ENCODE measurements around the gene AKR1C1.
"Not testable (repeated sequence)": the region's sequence is repeated elsewhere in the genome, so short reads cannot be mapped to it uniquely, and the experiment has no call there.

The AKR1C1 gene

GRCh38 chr10:4947635-4948596 is 15.3 kb upstream of the AKR1C1 start:
- no peak for DNase-seq

GRCh38 chr10:4951512-4952162 is 11.6 kb upstream of the AKR1C1 start:
- not testable (repeated sequence) for DNase-seq

DNA sequence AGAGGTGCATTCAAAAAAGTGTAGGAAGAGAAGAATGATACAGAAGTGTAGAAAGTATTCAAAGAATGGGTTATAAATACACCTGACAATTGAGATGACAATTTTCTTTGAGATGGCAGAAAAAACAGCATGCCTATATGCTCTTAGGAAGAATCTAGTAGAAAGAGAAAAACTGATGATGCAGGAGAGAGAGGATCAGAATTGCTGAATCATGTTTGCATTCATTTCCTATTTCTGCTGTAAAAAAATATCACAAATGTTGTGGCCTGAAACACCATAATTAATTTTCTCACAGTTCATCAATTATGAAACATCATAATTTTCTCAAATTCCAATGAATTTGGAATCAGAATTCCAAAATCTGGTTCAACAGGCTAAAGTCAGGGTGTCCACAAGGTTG is 9.8 kb upstream of the AKR1C1 start:
- DNase-seq: no peak

DNA sequence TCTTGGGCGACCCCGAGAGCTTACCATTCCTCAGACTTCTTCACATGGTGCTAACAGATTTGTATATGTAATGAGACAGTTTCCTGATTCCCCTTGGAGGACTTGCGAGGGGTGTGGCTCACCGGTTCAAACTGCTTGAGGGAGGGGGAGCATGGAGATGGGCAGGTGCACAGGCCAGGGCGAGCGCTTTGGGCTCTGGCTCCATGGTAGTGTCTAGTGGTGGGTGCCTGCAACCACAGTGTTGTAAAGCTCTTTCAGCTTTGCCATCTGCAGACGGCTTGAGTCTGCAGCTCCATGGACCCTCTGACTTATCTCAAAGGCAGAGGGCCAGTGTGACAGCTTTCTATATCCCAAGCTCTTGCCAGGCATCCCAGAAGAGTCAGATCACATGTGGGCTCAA is 7.1 kb upstream of the AKR1C1 start:
- not testable (repeated sequence) for DNase-seq

DNA sequence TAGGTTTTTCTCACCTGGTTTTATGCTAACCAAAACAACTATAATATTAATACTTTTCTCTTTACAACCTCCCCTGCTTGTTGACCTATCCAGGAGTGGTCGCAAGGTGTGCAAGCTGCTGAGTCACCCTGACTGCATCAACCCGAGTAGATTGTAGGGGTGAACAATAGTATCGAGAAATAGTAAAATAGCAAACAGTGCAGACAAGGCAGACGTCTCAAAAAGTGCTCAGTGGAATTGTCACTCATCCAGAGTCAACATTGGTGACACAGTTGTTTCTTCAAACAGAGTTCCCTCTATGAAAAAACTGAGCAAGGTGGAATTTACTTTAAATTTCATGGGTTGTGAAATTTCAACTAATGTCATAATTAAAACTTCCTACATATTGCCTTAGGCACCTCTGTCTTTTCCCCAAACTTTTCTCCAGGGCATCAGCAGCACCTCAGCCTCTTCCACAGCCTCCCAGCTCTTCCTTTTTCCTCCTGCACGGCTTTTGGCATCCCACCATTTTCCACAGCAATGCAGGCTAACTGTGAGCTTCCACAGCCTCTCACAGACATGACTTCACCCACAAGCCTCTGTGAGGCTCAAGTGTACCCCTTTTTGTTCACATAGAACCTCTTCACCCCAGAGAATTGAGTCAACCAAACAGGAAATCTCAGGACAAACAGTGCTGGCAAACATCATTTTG is 6.1 kb upstream of the AKR1C1 start:
- not testable (repeated sequence) for DNase-seq

DNA sequence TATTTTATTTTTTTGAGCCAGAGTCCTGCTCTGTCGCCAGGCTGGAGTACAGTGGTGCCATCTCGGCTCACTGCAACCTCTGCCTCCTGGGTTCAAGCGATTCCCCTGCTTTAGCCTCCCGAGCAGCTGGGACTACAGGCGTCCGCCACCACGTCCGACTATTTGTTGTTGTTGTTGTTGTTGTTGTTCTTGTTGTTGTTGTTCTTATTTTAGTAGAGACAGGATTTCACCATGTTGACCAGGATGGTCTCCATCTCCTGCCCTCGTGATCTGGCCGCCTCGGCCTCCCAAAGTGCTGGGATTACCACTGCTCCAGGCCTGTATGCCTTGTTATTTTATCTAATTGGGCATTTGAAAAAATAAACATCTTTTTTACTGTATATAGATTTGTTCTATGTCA is 1.7 kb upstream of the AKR1C1 start:
- DNase-seq: not testable (repeated sequence)

GRCh38 chr10:4962308-4962707 is 907 bp upstream of the AKR1C1 start:
- DNase-seq: not testable (repeated sequence)

DNA sequence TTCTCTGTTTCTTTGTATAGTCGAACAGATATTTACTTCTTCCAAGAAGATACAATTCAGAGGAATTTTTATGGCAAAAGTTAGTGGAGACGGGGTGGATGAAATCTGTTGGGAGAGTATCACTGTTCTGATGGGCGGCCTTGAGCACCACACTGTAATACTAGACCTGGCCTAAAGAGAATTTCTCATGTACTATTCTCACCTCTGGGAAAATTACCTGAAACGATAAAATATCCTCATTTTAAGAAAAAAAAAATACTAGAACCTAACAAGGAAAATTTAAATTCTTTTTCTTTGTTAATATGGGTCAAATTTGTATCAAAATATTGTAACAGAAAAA is 570 bp downstream of the AKR1C1 start:
- DNase-seq: not testable (repeated sequence)

DNA sequence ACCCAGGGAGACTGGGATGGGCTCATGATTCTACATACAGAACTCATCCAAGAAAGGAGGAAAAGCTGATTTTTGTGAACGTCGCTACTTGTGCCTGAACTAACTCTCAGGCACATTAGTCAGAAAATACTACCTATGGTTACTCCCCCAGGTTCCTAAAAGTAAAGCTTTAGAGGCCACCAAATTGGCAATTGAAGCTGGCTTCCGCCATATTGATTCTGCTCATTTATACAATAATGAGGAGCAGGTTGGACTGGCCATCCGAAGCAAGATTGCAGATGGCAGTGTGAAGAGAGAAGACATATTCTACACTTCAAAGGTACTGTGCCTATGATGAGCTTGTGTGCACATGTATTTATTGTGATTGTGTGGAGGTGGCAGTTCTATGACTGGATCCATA is 2.5 kb downstream of the AKR1C1 start:
- DNase-seq: not testable (repeated sequence)

DNA sequence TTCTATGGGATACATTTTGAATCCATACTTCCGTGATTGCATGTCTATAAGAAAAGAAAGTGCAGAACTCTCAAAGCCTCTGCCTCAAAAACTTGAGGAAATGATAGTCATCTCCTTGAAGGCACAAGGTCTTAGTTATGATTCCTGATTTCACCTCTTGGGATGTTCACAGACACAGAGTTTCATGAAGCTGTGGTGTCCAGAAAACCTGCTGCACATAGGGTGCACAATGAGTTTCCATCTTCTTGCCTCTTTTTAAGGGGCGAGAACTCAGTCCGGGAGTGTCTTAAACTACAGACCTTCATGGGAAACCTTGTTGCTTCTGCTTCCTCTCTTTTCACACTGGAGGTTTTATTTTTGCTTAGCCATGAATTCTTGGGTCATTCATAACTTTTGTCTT is 4.0 kb downstream of the AKR1C1 start:
- DNase-seq: not testable (repeated sequence)

DNA sequence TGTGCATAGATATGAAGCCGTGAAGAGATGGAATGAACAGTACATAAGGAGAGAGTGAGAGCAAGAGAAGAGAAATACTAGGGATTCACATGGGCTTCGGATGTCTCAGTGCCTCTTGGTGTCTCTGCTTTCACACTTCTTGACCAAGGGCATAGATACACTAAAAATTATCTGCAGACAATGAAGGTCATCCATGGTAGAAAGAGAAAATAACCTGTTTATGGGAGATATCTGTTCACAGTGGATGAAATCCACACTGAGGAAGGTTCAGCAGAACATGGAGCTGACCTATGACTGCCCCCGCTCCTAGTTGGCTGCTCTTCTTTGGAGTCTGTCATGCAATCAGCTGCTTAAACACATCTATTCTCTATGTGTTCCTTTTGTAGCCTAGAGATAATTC is 6.1 kb downstream of the AKR1C1 start:
- not testable (repeated sequence) for DNase-seq

DNA sequence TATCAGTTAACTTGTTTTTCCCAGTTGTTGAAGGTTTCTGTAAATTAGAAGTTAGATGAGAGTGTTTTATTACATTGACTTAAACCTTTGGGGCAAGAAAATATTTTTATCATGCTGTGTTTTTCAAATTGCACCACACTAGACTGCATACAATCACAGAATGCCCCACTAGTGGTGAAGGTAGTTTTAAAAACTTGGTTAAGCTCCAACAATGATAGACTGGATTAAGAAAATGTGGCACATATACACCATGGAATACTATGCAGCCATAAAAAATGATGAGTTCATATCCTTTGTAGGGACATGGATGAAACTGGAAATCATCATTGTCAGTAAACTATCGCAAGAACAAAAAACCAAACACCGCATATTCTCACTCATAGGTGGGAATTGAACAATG is 7.1 kb downstream of the AKR1C1 start:
- not testable (repeated sequence) for DNase-seq

GRCh38 chr10:4972369-4973142 is 9.3 kb downstream of the AKR1C1 start:
- DNase-seq: not testable (repeated sequence)

- not testable (repeated sequence) for DNase-seq
Measured at GRCh38 chr10:4973294-4973693, 10.1 kb downstream of the AKR1C1 start.

DNA sequence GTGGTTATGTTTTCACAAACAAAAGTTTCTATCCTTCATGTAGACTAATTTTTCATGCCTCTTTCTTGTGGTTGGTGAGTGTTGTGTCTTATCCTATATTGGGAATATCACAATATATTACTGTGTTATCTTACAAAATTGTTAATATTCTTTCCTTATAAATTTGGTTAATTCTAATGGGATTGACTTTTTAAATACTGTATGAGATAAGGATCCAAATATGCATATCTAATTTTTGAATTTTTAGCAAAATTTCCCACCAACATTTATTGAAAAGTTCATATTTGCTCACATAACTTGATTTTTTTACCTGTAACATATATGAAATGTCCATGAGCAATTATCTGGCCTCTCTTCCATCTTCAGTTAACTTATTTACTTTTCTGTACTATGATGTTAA is 11.2 kb downstream of the AKR1C1 start:
- not testable (repeated sequence) for DNase-seq

DNA sequence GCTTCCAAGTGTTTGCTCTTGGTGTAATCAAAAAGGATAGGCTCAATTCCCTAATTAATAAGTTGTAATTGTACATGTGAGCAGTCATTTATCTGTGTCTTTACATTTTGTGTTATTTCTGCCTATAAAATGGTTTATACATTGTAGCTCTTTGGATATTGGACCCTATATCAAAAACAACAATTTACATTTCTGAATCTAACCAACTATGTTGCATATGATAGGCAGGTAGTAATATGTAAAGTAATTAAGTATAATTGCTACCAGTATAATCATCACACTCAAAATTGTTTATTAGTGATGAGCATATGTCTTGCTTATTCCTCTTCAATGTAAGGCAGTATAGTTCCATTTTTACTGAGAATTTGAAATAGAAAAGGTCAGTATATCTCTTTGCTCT is 13.8 kb downstream of the AKR1C1 start:
- no peak for DNase-seq

- no peak for DNase-seq
Measured at GRCh38 chr10:4978870-4979269, 15.7 kb downstream of the AKR1C1 start.

DNA sequence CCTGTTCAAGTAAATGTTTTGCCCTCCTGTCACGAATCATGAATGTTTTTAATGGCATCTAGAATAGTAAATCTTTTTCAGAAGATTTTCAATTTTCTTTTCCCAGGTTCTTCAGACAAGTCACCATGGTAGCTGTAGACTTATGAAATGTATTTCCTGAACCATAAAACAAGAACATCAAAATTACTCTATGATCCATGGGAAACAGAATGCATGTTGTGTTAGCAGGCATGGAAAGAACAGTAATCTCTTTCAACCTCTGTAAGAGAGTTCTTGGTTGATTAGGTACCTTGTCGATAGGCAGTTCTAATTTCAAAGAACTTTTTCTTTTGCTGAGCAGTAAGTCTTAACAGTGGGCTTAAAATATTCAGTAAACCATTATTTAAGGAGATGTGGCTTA is 17.6 kb downstream of the AKR1C1 start:
- DNase-seq: no peak

GRCh38 chr10:4981722-4982471 is 18.7 kb downstream of the AKR1C1 start:
- no peak for DNase-seq

- no peak for DNase-seq
Measured at GRCh38 chr10:4982764-4983226, 19.6 kb downstream of the AKR1C1 start.

GRCh38 chr10:4983615-4984216 is 20.5 kb downstream of the AKR1C1 start:
- no peak for DNase-seq
